Measurements from ENCODE around the gene CD7.

Gene CD7

GRCh38 chr17:82267575-82268379 is 49.6 kb downstream of the CD7 start:
- H2AFZ ChIP-seq (ENCODE audit: low read depth, low read length, severe bottlenecking): no peak overlapping the region
- no peak overlapping the region for H3K4me2 ChIP-seq (ENCODE audit: low read depth, low read length, poor library complexity, severe bottlenecking)
- H3K9me2 ChIP-seq (replicated peaks; ENCODE audit: insufficient read depth, low read length): no peaks in the 10 kb centered on the region
- TF ChIP-seq EZH2phosphoT487 (conservative IDR thresholded peaks at IDR 0.05; ENCODE audit: low read length) (no peak), CTCF (IDR thresholded peaks at IDR 0.05; ENCODE audit: insufficient read depth, low read length, poor library complexity, severe bottlenecking) (no peak)
- H3K27ac ChIP-seq (ENCODE audit: low read depth, low read length): no peak overlapping the region
- no peaks in the 10 kb centered on the region for H3K9me3 ChIP-seq (ENCODE audit: insufficient read depth, low read length)
- no peak overlapping the region for H3K4me3 ChIP-seq (ENCODE audit: insufficient read depth, low read length, poor library complexity, severe bottlenecking)
- H4K20me1 ChIP-seq (ENCODE audit: low read depth, low read length): peaks cover 25% of the 10 kb centered on the region
- H3K79me2 ChIP-seq (ENCODE audit: insufficient read depth, low read length): peaks cover 73% of the 10 kb centered on the region
- no peaks in the 10 kb centered on the region for H3K27me3 ChIP-seq (ENCODE audit: low read length)
- H3F3A ChIP-seq (ENCODE audit: insufficient read depth): no peaks in the 10 kb centered on the region
- peaks cover 5% of the 10 kb centered on the region; the same call in 1 of the 2 replicates for H3K36me3 ChIP-seq (ENCODE audit: low read length)
- no peak overlapping the region for H3K9ac ChIP-seq (ENCODE audit: low read length)

DNA sequence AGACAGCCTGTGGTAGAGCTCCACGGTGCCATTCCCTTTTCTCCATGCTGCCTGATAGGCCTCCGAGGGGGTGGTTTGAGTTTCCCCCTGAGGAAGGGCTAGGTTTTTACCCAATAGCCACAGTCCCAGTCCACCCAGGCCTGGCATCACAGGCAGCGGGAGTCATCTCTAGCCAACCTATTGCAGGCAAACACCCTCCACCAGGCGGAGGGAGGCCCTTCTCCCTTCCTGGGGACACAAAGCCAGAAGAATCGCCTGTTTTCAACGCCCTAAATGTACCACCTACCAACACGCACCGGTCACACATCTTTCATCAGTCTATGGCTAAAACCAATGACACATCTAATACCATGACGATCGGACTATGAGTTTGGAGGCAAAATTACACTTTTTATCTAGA is 51.3 kb downstream of the CD7 start:
- Histone ChIP-seq H3K9ac (ENCODE audit: low read length) (no peak overlapping the region), H3K4me2 (ENCODE audit: low read depth, low read length, poor library complexity, severe bottlenecking) (no peak overlapping the region), H3K27ac (ENCODE audit: low read depth, low read length) (no peak overlapping the region), H4K20me1 (ENCODE audit: low read depth, low read length) (peaks cover 16% of the 10 kb centered on the region; the same call in 1 of the 2 replicates), H3K36me3 (ENCODE audit: low read length) (peaks cover 10% of the 10 kb centered on the region), H3F3A (ENCODE audit: insufficient read depth) (no peaks in the 10 kb centered on the region), H2AFZ (ENCODE audit: low read depth, low read length, severe bottlenecking) (no peak overlapping the region), H3K27me3 (ENCODE audit: low read length) (no peaks in the 10 kb centered on the region), H3K9me2 (replicated peaks; ENCODE audit: insufficient read depth, low read length) (no peaks in the 10 kb centered on the region), H3K9me3 (ENCODE audit: insufficient read depth, low read length) (no peaks in the 10 kb centered on the region), H3K4me3 (ENCODE audit: insufficient read depth, low read length, poor library complexity, severe bottlenecking) (no peak overlapping the region), H3K79me2 (ENCODE audit: insufficient read depth, low read length) (peaks cover 65% of the 10 kb centered on the region)
- no peak for TF ChIP-seq EZH2phosphoT487 (conservative IDR thresholded peaks at IDR 0.05; ENCODE audit: low read length)
- TF ChIP-seq CTCF (IDR thresholded peaks at IDR 0.05; ENCODE audit: insufficient read depth, low read length, poor library complexity, severe bottlenecking): no peak

Data from SU-DHL-6 (cell line).